ENCODE measurements around the gene C11orf52. TPM values are rescaled to one million over a fixed set of nuclear protein-coding genes. Genes with fewer than 3 reads are reported as not detected.

C11orf52 gene
- total and polyA plus RNA-seq, 2 donors (not counting 3 experiments of a cell fraction or from before 2014, with no cell fraction given), result 0.31 to 0.76 TPM

GRCh38 chr11:111936040-111936540 is 17.4 kb downstream of the C11orf52 start:
- FAIRE-seq (no peak), DNase-seq (ENCODE audit: low read depth, low spot score) (peak; percentile 25)
- Histone ChIP-seq H3K36me3 (ENCODE audit: control insufficient read depth in 2 of 2, extremely low read depth in 1 of 2, insufficient read depth in 2 of 2, low read length in 2 of 2) (no peaks in the 10 kb centered on the region), H3K4me1 (ENCODE audit: control insufficient read depth, extremely low read depth, insufficient read depth, low read length) (peaks cover 42% of the 10 kb centered on the region), H3K9me1 (replicated peaks; ENCODE audit: control insufficient read depth, extremely low read depth, insufficient read depth, low read length) (no peaks in the 10 kb centered on the region), H4K20me1 (replicated peaks; ENCODE audit: control insufficient read depth, extremely low read depth, insufficient read depth, low read length) (no peaks in the 10 kb centered on the region), H3K4me2 (ENCODE audit: insufficient read depth, low read length) (peak overlapping the region; percentile 63), H3K9ac (replicated peaks; ENCODE audit: extremely low read depth, insufficient read depth, low read length) (peak overlapping the region; percentile 72), H3K9me3 (replicated peaks; ENCODE audit: control insufficient read depth, insufficient read depth, low read length) (no peaks in the 10 kb centered on the region), H3K79me2 (ENCODE audit: control insufficient read depth, insufficient read depth, low read length) (peaks cover 16% of the 10 kb centered on the region), H3K4me3 (replicated peaks in 1 of 3; ENCODE audit: insufficient read depth in 1 of 3, low read depth in 1 of 3, low read length in 3 of 3) (peak overlapping the region in 2 of 3 experiments; percentile 23 to 64), H3K27me3 (ENCODE audit: control insufficient read depth in 2 of 2, insufficient read depth in 2 of 2, low read length in 2 of 2) (no peaks in the 10 kb centered on the region), H3K27ac (ENCODE audit: insufficient read depth, low read depth, low read length) (peak overlapping the region; percentile 19), H2AFZ (ENCODE audit: low read depth, low read length) (peak overlapping the region; percentile 89)
- dilution Hi-C loops (cut with MboI; ENCODE audit: extremely low pct_ligation_motif_present, low sequenced_read_pairs) (no loop called here), intact Hi-C loops (cut with micrococcal nuclease) (no loop called here)
- ChIA-PET CTCF (interaction anchor here (1.2 to 8.7 kb wide), 5 partner anchors 9 to 65 kb away, joined by 3 to 407 read pairs (median 7); partner anchors contain the start of gene ALG9), POLR2A (interaction anchor here (0.7 kb wide), 1 partner anchor 44 kb away, joined by 6 read pairs; no protein-coding TSS in a partner anchor)
- no TSS peak for BruUV-seq (replicated peaks)
- TF ChIP-seq, protein P1, sequence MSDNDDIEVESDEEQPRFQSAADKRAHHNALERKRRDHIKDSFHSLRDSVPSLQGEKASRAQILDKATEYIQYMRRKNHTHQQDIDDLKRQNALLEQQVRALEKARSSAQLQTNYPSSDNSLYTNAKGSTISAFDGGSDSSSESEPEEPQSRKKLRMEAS (IDR thresholded peaks at IDR 0.05; ENCODE audit: insufficient read depth, insufficient read length), result no peak
- TF ChIP-seq MYC (IDR thresholded peaks at IDR 0.05; ENCODE audit: low read depth, low read length), result no peak
- no peak for TF ChIP-seq POLR2A (IDR thresholded peaks at IDR 0.05; ENCODE audit: low read depth, low read length)
- TF ChIP-seq JUN (IDR thresholded peaks at IDR 0.05; ENCODE audit: borderline replicate concordance, insufficient read depth, insufficient read length, low read depth), result no peak
- no peak for TF ChIP-seq GATA2 (IDR thresholded peaks at IDR 0.05; ENCODE audit: insufficient read depth, insufficient read length, low read depth, low read length)
- TF ChIP-seq EZH2 (IDR thresholded peaks at IDR 0.05; ENCODE audit: borderline replicate concordance, low read depth, low read length, severe bottlenecking), result no peak
- TF ChIP-seq POLR2AphosphoS5 (IDR thresholded peaks at IDR 0.05; ENCODE audit: insufficient read depth, low read depth, low read length), result no peak
- TF ChIP-seq FOS (IDR thresholded peaks at IDR 0.05; ENCODE audit: borderline replicate concordance, insufficient read depth, low read length), result no peak
- TF ChIP-seq, protein P2, sequence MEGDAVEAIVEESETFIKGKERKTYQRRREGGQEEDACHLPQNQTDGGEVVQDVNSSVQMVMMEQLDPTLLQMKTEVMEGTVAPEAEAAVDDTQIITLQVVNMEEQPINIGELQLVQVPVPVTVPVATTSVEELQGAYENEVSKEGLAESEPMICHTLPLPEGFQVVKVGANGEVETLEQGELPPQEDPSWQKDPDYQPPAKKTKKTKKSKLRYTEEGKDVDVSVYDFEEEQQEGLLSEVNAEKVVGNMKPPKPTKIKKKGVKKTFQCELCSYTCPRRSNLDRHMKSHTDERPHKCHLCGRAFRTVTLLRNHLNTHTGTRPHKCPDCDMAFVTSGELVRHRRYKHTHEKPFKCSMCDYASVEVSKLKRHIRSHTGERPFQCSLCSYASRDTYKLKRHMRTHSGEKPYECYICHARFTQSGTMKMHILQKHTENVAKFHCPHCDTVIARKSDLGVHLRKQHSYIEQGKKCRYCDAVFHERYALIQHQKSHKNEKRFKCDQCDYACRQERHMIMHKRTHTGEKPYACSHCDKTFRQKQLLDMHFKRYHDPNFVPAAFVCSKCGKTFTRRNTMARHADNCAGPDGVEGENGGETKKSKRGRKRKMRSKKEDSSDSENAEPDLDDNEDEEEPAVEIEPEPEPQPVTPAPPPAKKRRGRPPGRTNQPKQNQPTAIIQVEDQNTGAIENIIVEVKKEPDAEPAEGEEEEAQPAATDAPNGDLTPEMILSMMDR (IDR thresholded peaks at IDR 0.05; ENCODE audit: extremely low read depth in 1 of 2, insufficient read depth in 1 of 2, low read depth in 1 of 2, low read length in 2 of 2), result no peak
